BLaER1 (cell line): ENCODE data around the gene FAM204A.

Experiments used
- H3K27ac ChIP-seq: shearing (Covaris generic); formaldehyde crosslinking; 2 replicates; pipeline ENCODE4 v1.8.1; 2022
- H3K27me3 ChIP-seq: shearing (Covaris generic); formaldehyde crosslinking; 2 replicates; pipeline ENCODE4 v1.8.1; 2022
- H3K36me3 ChIP-seq: shearing (Covaris generic); formaldehyde crosslinking; 2 replicates; pipeline ENCODE4 v1.8.1; 2022
- H3K4me1 ChIP-seq: shearing (Covaris generic); formaldehyde crosslinking; 2 replicates; pipeline ENCODE4 v1.8.1; 2022
- H3K4me2 ChIP-seq: shearing (Covaris generic); formaldehyde crosslinking; 2 replicates; pipeline ENCODE4 v1.8.1; 2022
- H3K4me3 ChIP-seq: shearing (Covaris generic); formaldehyde crosslinking; 2 replicates; pipeline ENCODE4 v1.8.1; 2022
- H3K9ac ChIP-seq: shearing (Covaris generic); formaldehyde crosslinking; 2 replicates; pipeline ENCODE4 v1.8.1; 2022
- H3K9me3 ChIP-seq: shearing (Covaris generic); formaldehyde crosslinking; 2 replicates; pipeline ENCODE4 v1.8.1; 2022
- H4K20me1 ChIP-seq: shearing (Covaris generic); formaldehyde crosslinking; 2 replicates; pipeline ENCODE4 v1.8.1; 2022
- Cebpa-rat ChIP-seq: shearing (Covaris generic); IDR thresholded peaks from 2 replicates; pipeline ENCODE4 v1.8.1; 2022

The FAM204A gene

GRCh38 chr10:118357841-118358240, 15.7 kb upstream of the FAM204A start:
- H3K4me2 ChIP-seq, result no peak overlapping the region
- H3K9ac ChIP-seq, result no peak overlapping the region
- no peaks in the 10 kb centered on the region for H3K27me3 ChIP-seq
- no peaks in the 10 kb centered on the region for H4K20me1 ChIP-seq
- H3K4me1 ChIP-seq, result no peaks in the 10 kb centered on the region
- H3K4me3 ChIP-seq, result no peak overlapping the region
- no peaks in the 10 kb centered on the region for H3K36me3 ChIP-seq
- H3K9me3 ChIP-seq, result no peaks in the 10 kb centered on the region
- TF ChIP-seq Cebpa-rat, result no peak
- H3K27ac ChIP-seq, result no peak overlapping the region

- H3K36me3 ChIP-seq, result no peaks in the 10 kb centered on the region
- no peaks in the 10 kb centered on the region for H3K9me3 ChIP-seq
- no peaks in the 10 kb centered on the region for H4K20me1 ChIP-seq
- H3K4me1 ChIP-seq, result no peaks in the 10 kb centered on the region
- no peak overlapping the region for H3K9ac ChIP-seq
- no peak overlapping the region for H3K4me3 ChIP-seq
- no peak overlapping the region for H3K4me2 ChIP-seq
- H3K27ac ChIP-seq, result no peak overlapping the region
- no peak for TF ChIP-seq Cebpa-rat
- H3K27me3 ChIP-seq, result no peaks in the 10 kb centered on the region
These were observed 14.5 kb upstream of the FAM204A start for GRCh38 chr10:118356628-118357027.

GRCh38 chr10:118355234-118355633, 13.1 kb upstream of the FAM204A start:
- H3K4me2 ChIP-seq, result no peak overlapping the region
- no peaks in the 10 kb centered on the region for H3K9me3 ChIP-seq
- TF ChIP-seq Cebpa-rat, result no peak
- H4K20me1 ChIP-seq, result no peaks in the 10 kb centered on the region
- no peaks in the 10 kb centered on the region for H3K36me3 ChIP-seq
- H3K27me3 ChIP-seq, result no peaks in the 10 kb centered on the region
- H3K4me3 ChIP-seq, result no peak overlapping the region
- no peak overlapping the region for H3K27ac ChIP-seq
- no peak overlapping the region for H3K9ac ChIP-seq
- H3K4me1 ChIP-seq, result no peaks in the 10 kb centered on the region

- no peak for TF ChIP-seq Cebpa-rat
- H3K9me3 ChIP-seq, result no peaks in the 10 kb centered on the region
- no peak overlapping the region for H3K4me2 ChIP-seq
- H3K27me3 ChIP-seq, result no peaks in the 10 kb centered on the region
- H3K9ac ChIP-seq, result no peak overlapping the region
- no peak overlapping the region for H3K27ac ChIP-seq
- H3K4me3 ChIP-seq, result no peak overlapping the region
- no peaks in the 10 kb centered on the region for H3K4me1 ChIP-seq
- no peaks in the 10 kb centered on the region for H4K20me1 ChIP-seq
- no peaks in the 10 kb centered on the region for H3K36me3 ChIP-seq
These were observed 7.1 kb upstream of the FAM204A start for GRCh38 chr10:118349235-118349634.

GRCh38 chr10:118343549-118343948, 1.4 kb upstream of the FAM204A start:
- no peak for TF ChIP-seq Cebpa-rat
- Histone ChIP-seq H3K9ac (no peak overlapping the region), H3K27me3 (no peaks in the 10 kb centered on the region), H3K4me1 (peaks cover 31% of the 10 kb centered on the region), H3K4me3 (no peak overlapping the region), H3K36me3 (peaks cover 2% of the 10 kb centered on the region; the same call in 1 of the 2 replicates), H3K27ac (no peak overlapping the region), H3K4me2 (no peak overlapping the region), H4K20me1 (peaks cover 11% of the 10 kb centered on the region), H3K9me3 (no peaks in the 10 kb centered on the region)

GRCh38 chr10:118343115-118343514, 991 bp upstream of the FAM204A start:
- H3K36me3 ChIP-seq, result peaks cover 5% of the 10 kb centered on the region; the same call in 1 of the 2 replicates
- H4K20me1 ChIP-seq, result peaks cover 16% of the 10 kb centered on the region
- H3K4me3 ChIP-seq, result no peak overlapping the region
- H3K9me3 ChIP-seq, result no peaks in the 10 kb centered on the region
- H3K27me3 ChIP-seq, result no peaks in the 10 kb centered on the region
- no peak overlapping the region for H3K27ac ChIP-seq
- H3K4me2 ChIP-seq, result no peak overlapping the region
- H3K4me1 ChIP-seq, result peaks cover 31% of the 10 kb centered on the region
- H3K9ac ChIP-seq, result no peak overlapping the region
- TF ChIP-seq Cebpa-rat, result no peak

- H3K27me3 ChIP-seq, result no peaks in the 10 kb centered on the region
- no peak for TF ChIP-seq Cebpa-rat
- H3K4me3 ChIP-seq, result peak overlapping the region; percentile 87
- H4K20me1 ChIP-seq, result peaks cover 21% of the 10 kb centered on the region
- peak overlapping the region; percentile 85; the same call in 1 of the 2 replicates for H3K27ac ChIP-seq
- H3K4me2 ChIP-seq, result peak overlapping the region; percentile 84
- no peaks in the 10 kb centered on the region for H3K9me3 ChIP-seq
- H3K4me1 ChIP-seq, result peaks cover 31% of the 10 kb centered on the region
- H3K36me3 ChIP-seq, result peaks cover 10% of the 10 kb centered on the region; the same call in 1 of the 2 replicates
- peak overlapping the region; percentile 81; the same call in 1 of the 2 replicates for H3K9ac ChIP-seq
These were observed 505 bp upstream of the FAM204A start for GRCh38 chr10:118342638-118343020.

- TF ChIP-seq Cebpa-rat, result no peak
- Histone ChIP-seq H3K27me3 (no peaks in the 10 kb centered on the region), H4K20me1 (peaks cover 26% of the 10 kb centered on the region), H3K27ac (no peak overlapping the region), H3K4me3 (peak overlapping the region; percentile 87), H3K36me3 (peaks cover 25% of the 10 kb centered on the region), H3K9ac (no peak overlapping the region), H3K4me1 (peaks cover 31% of the 10 kb centered on the region), H3K9me3 (no peaks in the 10 kb centered on the region), H3K4me2 (peak overlapping the region; percentile 89)
These were observed 1.6 kb downstream of the FAM204A start for GRCh38 chr10:118340486-118340885.

- Histone ChIP-seq H3K9ac (no peak overlapping the region), H3K4me2 (no peak overlapping the region), H3K36me3 (peaks cover 38% of the 10 kb centered on the region), H3K27me3 (no peaks in the 10 kb centered on the region), H4K20me1 (peaks cover 28% of the 10 kb centered on the region), H3K9me3 (no peaks in the 10 kb centered on the region), H3K27ac (no peak overlapping the region), H3K4me1 (peaks cover 31% of the 10 kb centered on the region), H3K4me3 (no peak overlapping the region)
- no peak for TF ChIP-seq Cebpa-rat
These were observed 3.0 kb downstream of the FAM204A start for GRCh38 chr10:118339111-118339510.

- H3K9me3 ChIP-seq, result no peaks in the 10 kb centered on the region
- H3K27ac ChIP-seq, result no peak overlapping the region
- H3K4me1 ChIP-seq, result peaks cover 40% of the 10 kb centered on the region
- TF ChIP-seq Cebpa-rat, result no peak
- peaks cover 51% of the 10 kb centered on the region for H3K36me3 ChIP-seq
- no peak overlapping the region for H3K4me3 ChIP-seq
- no peaks in the 10 kb centered on the region for H3K27me3 ChIP-seq
- peaks cover 41% of the 10 kb centered on the region for H4K20me1 ChIP-seq
- H3K9ac ChIP-seq, result no peak overlapping the region
- no peak overlapping the region for H3K4me2 ChIP-seq
These were observed 4.8 kb downstream of the FAM204A start for GRCh38 chr10:118337356-118337755.

GRCh38 chr10:118333871-118334270, 8.3 kb downstream of the FAM204A start:
- Histone ChIP-seq H3K9ac (no peak overlapping the region), H3K4me1 (peaks cover 14% of the 10 kb centered on the region; the same call in 1 of the 2 replicates), H3K27me3 (no peaks in the 10 kb centered on the region), H3K36me3 (peaks cover 83% of the 10 kb centered on the region), H3K9me3 (no peaks in the 10 kb centered on the region), H3K27ac (no peak overlapping the region), H3K4me2 (no peak overlapping the region; the same call in 1 of the 2 replicates), H3K4me3 (no peak overlapping the region), H4K20me1 (peaks cover 45% of the 10 kb centered on the region)
- no peak for TF ChIP-seq Cebpa-rat
